Endometrium (tissue), 2 donors: ENCODE measurements around the gene CUL3.
"Not testable (repeated sequence)": the region's sequence is repeated elsewhere in the genome, so short reads cannot be mapped to it uniquely, and the experiment has no call there.

Experiments used
- FAIRE-seq: peaks from 2 replicates; lab custom pipeline; 2012; peaks lifted over from hg19 to GRCh38; lab: Jason Lieb, UNC
- donor health status: control.
- donor health status: control.

The CUL3 gene

GRCh38 chr2:224585211-224586088 lies at the start of gene CUL3:
Gene CUL3, minus strand, starts transcription at chr2:224585363. Its CDS starts 354 bp downstream, at chr2:224585009.
- no peak for FAIRE-seq

DNA sequence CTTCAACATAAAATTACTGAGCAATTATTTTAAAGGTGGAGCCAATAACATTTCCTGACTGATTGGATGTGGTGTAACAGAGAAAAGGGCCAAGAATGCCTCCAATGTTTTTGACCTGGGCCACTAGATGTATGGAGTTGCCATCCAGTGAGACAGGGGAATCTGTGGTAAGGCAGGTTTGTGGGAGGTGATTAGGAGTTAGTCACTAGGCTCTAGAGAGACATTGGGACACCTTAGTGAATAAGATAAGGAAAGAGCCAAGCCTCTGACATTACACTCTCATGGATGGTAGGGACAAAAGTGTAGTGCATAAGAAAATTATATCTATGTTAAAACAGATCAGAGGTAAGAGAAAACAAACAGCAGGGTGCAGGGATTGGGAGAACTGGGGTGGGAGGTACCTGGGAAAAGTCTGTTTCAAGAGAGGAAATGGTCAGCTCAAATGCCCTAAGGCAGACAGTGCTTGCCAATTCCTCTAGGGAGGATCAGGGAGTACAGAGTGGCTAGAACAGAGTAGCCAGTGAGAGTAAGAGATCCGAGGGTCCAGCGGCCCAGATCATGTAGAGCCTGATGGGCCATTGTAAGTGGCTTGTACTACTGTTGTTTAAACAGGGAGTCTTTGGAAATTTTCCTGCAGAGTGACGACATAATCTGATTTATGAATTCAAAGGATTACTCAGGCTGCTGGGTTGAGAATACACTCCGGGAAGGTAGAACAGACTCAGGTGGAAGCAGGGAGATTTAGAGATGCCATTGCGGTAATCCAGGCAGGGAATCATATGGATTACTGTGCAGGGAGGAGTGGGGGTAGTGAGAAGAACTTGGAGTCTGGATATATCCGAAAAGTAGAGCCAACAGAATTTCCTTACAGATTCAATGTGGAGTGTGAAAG lies 45.7 kb upstream of the CUL3 start:
- no peak for FAIRE-seq

GRCh38 chr2:224628416-224628815 lies 43.3 kb upstream of the CUL3 start:
- FAIRE-seq, result no peak

GRCh38 chr2:224626735-224627134 lies 41.6 kb upstream of the CUL3 start:
- no peak for FAIRE-seq

GRCh38 chr2:224613543-224614286 lies 28.6 kb upstream of the CUL3 start:
- FAIRE-seq, result no peak

- FAIRE-seq, result no peak
Measured at GRCh38 chr2:224612578-224612977, 27.4 kb upstream of the CUL3 start.

DNA sequence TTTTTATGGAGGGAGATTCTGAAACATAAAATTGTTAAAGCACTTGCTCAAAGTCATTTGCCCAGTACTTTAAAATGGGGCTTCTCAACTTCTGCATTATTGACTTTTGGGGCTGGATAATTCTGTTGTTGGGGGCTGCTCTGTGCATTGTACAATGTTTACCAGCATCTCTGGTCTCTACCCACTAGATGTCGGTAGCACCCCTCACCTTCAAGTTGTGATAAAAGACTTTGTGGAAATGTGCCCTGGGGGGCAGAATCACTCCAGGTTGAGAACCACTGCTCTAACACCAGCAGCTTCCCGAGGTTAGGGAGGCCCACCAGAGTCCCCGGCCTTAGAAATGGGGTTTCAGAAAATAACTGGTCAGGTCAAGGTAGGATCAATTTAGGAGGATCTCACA lies 26.8 kb upstream of the CUL3 start:
- FAIRE-seq, result no peak

DNA sequence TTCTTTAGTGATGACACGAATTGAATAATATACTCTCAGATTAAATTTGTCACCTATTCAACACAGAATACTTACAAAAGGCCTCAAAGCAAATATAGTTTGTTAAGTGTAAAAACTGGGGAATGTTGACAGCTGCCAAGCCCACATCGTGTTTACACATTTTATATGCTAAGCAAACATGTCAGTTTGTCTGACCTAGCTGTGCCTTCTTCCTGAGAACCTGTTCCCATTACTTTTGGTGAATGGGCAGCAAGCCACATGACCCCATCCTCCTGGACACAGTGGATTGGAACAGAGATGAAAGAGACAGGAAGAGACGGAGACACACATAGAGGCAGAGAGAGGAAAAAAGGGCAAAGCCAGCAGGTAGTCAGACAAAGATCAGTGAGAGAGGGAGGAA lies 22.9 kb upstream of the CUL3 start:
- FAIRE-seq, result no peak

DNA sequence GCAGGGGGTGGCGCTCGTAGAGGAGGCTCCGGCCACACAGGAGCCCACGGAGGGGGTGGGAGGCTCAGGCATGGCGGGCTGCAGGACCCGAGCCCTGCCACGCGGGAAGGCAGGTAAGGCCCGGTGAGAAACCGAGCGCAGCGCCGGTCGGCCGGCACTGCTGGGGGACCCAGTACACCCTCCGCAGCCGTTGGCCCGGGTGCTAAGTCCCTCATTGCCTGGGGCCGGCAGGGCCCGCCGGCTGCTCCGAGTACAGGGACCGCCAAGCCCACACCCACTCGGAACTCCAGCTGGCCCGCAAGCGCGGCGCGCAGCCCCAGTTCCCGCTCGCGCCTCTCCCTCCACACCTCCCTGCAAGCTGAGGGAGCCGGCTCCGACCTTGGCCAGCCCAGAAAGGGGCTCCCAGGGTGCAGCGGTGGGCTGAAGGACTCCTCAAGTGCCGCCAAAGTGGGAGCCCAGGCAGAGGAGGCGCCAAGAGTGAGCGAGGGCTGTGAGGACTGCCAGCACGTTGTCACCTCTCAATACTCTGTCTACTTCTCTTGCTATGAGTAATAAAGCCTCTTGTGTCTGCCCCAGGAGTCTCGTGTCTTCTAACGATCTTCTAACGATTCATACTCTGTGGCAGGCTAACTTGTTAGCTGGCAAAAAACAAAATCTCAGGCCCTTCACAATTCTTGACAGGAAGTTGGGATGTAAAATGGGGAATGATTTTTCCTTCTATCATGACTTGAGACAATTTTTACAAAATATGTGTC lies 18.8 kb upstream of the CUL3 start:
- FAIRE-seq, result not testable (repeated sequence)

DNA sequence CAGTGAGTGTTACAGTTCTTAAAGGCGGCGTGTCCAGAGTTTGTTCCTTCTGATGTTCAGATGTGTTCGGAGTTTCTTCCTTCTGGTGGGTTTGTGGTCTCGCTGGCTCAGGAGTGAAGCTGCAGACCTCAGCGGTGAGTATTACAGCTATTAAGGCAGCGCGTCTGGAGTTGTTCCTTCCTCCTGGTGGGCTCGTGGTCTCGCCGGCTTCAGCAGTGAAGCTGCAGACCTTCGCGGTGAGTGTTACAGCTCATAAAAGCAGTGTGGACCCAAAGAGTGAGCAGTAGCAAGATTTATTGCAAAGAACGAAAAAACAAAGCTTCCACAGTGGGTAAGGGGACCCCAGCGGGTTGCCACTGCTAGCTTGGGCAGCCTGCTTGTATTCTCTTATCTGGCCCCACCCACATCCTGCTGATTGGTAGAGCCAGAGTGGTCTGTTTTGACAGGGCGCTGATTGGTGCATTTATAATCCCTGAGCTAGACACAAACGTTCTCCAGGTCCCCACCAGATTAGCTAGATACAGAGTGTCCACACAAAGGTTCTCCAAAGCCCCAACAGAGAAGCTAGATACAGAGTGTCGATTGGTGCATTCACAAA lies 17.7 kb upstream of the CUL3 start:
- not testable (repeated sequence) for FAIRE-seq

- FAIRE-seq, result no peak
Measured at GRCh38 chr2:224601923-224602322, 16.8 kb upstream of the CUL3 start.

DNA sequence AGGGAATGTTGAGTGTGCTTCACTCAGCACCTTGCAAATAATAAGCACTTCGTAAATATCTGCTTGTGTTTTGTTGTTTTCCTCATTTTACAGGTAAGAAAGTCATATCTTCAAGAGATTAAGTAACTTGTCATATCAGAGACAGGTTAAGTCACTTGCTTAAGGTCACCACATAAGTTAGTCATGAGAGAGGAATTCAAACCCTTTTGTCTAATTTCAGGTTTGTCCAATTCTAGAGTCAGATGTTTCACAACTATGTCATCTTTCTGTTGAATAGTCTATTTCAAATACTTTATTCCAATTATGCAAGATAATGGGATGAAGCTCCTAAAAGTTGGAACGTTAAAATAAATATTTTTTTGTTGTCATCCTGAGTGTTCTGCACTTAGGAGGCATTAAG lies 13.5 kb upstream of the CUL3 start:
- no peak for FAIRE-seq

DNA sequence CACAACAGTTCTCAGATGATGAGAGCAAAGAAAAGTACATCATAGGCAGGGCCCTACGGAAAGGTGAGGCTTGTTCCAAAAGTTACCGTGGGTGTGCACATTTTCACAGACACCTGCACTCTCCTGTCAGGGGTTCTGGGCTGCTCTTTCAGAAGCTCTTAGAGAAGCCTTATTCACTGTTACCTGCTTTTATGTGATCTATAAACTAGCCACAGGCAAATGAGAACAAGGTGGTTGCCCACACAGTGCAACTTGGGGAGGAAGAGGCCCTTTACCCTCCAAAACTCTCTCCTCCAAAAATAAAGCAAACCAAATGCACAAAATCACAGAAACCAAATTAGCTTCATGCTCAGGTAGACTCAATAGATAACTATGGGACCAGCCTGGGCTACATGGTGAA lies 11.1 kb upstream of the CUL3 start:
- no peak for FAIRE-seq

- FAIRE-seq, result no peak
Measured at GRCh38 chr2:224595518-224595917, 10.4 kb upstream of the CUL3 start.

DNA sequence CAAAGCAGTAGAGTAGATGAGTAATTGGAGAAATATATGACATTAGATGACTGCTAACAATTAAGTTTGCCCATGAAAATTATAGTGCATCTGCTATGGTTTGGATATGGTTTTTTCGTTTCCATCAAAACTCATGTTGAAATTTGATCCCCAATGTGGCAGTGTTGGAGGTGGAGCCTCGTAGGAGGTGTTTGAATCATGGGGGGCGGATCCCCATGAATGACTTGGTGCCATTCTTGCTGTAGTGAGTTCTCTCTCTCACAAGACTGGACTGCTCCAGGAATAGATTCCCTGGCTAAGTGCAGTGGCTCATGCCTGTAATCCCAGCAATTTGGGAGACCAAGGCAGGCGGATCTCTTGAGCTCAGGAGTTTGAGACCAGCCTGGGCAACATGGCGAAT lies 9.7 kb upstream of the CUL3 start:
- FAIRE-seq, result no peak

- no peak for FAIRE-seq
Measured at GRCh38 chr2:224591220-224591619, 6.1 kb upstream of the CUL3 start.

GRCh38 chr2:224586127-224586695 lies 1.0 kb upstream of the CUL3 start:
- FAIRE-seq, result no peak

- FAIRE-seq, result no peak
Measured at GRCh38 chr2:224584785-224585210, 365 bp downstream of the CUL3 start.

DNA sequence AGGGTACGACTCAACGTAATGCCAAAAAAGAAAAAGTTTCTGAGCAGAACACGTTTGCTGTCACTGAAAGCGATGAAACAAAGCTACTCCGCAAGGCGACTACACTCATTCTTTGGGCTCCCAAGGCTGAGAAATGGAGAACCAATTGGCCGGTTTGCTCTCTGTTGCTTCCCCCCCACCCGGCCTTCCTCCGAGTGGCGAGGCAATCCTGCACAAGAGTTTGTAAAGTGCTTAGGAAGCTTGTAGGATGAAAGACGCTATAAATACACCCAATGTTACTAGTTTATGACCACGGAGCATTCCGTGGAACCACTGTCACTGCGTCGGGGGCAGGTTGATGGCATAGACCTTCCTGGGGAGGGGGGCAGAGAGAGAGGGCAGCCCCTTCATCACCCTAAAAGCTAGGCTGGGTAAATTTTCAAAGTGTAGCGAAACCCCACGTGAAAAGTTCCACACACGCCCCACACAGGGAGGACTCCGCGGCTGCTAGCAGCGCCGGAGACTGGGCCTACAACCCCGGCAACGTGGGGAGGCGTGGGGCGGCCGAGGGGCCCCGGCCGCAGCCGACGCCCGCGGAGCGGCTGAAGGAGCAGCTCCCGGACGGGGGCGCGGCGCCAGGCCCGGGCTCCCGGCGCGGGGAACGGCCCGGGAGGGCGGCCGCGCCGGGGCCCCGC lies 915 bp downstream of the CUL3 start:
- FAIRE-seq, result no peak

DNA sequence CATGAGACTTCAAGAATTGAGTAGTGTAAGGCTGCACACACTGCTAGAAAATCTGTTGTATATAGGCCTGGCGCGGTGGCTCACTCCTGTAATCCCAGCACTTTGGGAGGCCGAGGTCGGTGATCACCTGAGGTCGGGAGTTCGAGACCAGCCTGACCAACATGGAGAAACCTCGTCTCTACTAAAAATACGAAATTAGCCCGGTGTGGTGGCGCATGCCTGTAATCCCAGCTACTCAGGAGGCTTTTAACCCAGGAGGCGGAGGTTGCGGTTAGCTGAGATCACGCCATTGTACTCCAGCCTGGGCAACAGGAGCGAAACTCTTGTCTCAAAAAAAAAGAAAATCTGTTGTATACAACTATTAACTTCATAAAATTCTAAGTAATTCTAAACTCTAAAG lies 2.1 kb downstream of the CUL3 start:
- FAIRE-seq, result not testable (repeated sequence)
